Vagina (tissue), 2 donors: ENCODE data around the gene PTPRN2. TPM values are rescaled to one million over a fixed set of nuclear protein-coding genes. Genes with fewer than 3 reads are reported as not detected.

Experiments
- DNase-seq, 2 donors: peaks; one replicate each; pipeline ENCODE4 v3.0.0-alpha.2; 2017; ENCODE audit errors: extremely low spot score in 2 of 2
- H3K27ac ChIP-seq: fragments of 200-600 bp; sonication (generic); one replicate; pipeline ENCODE4 v1.5.1; 2019
- H3K27me3 ChIP-seq: fragments of 200-600 bp; sonication (generic); one replicate; pipeline ENCODE4 v1.5.1; 2019
- H3K36me3 ChIP-seq, 2 donors: fragments of 200-600 bp; sonication (generic); one replicate each; pipeline ENCODE4 v1.5.1; 2017 to 2019
- H3K4me1 ChIP-seq: fragments of 200-600 bp; sonication (generic); one replicate; pipeline ENCODE4 v1.5.1; 2019
- H3K4me3 ChIP-seq, 2 donors: fragments of 200-600 bp; sonication (generic); 1 replicate in 1 of 2; 2 replicates in 1 of 2; pipeline ENCODE4 v1.5.1; 2016 to 2019
- H3K9me3 ChIP-seq: fragments of 200-600 bp; sonication (generic); one replicate; pipeline ENCODE4 v1.5.1; 2019
- CTCF ChIP-seq, 3 experiments: fragments of 450-650 bp in 2 of 3; fragments of 200-600 bp in 1 of 3; sonication (generic) in 1 of 3; IDR thresholded peaks; one replicate each; pipeline ENCODE4 v1.5.1; 2017 to 2019; ENCODE audit warnings: antibody characterized with exemption in 3 of 3, mild to moderate bottlenecking in 2 of 3, moderate library complexity in 2 of 3
- POLR2A ChIP-seq, 2 donors: fragments of 450-650 bp; IDR thresholded peaks; one replicate each; pipeline ENCODE4 v1.6.1; 2017; ENCODE audit warnings: antibody characterized with exemption in 2 of 2, mild to moderate bottlenecking in 2 of 2, moderate library complexity in 2 of 2
- POLR2AphosphoS5 ChIP-seq, 2 donors: sonication (generic); formaldehyde crosslinking; IDR thresholded peaks; one replicate each; pipeline ENCODE4 v1.9.0; 2017; ENCODE audit warnings: antibody characterized with exemption in 2 of 2, mild to moderate bottlenecking in 2 of 2, low read depth in 1 of 2; ENCODE audit not compliant: insufficient read depth in 1 of 2
- intact Hi-C: fragments of 100-400 bp; cut with DNase I; formaldehyde crosslinking; loops from one replicate; pipeline ENCODE4 v1.15.1; 2023
- total RNA-seq: library from RNA; depleted of rRNA; stranded (reverse); fragments of >200 nt; gene quantifications from one replicate; pipeline ENCODE4 v1.2.3, GENCODE V29; 2016

Gene PTPRN2
- total RNA-seq, 1 donor from 2014 or later = 7.4 TPM

- Histone ChIP-seq H3K36me3 (no peaks in the 10 kb centered on the region), H3K9me3 (no peaks in the 10 kb centered on the region), H3K27me3 (no peaks in the 10 kb centered on the region), H3K27ac (no peak overlapping the region), H3K4me3 (no peak overlapping the region), H3K4me1 (no peaks in the 10 kb centered on the region)
- intact Hi-C loops = no loop called here
- TF ChIP-seq POLR2AphosphoS5 (IDR thresholded peaks at IDR 0.05; ENCODE audit: insufficient read depth in 1 of 2, low read depth in 1 of 2) = no peak
- no peak for TF ChIP-seq CTCF (IDR thresholded peaks at IDR 0.05)
- no peak for TF ChIP-seq POLR2A (IDR thresholded peaks at IDR 0.05)
- DNase-seq = no peak
These were observed 580.6 kb downstream of the PTPRN2 start for GRCh38 chr7:158006841-158007696.

GRCh38 chr7:158005531-158005930 is 582.1 kb downstream of the PTPRN2 start:
- no peaks in the 10 kb centered on the region for H3K4me1 ChIP-seq
- no peaks in the 10 kb centered on the region for H3K27me3 ChIP-seq
- intact Hi-C loops = no loop called here
- no peaks in the 10 kb centered on the region for H3K36me3 ChIP-seq
- DNase-seq = no peak
- no peak for TF ChIP-seq POLR2A (IDR thresholded peaks at IDR 0.05)
- no peak for TF ChIP-seq POLR2AphosphoS5 (IDR thresholded peaks at IDR 0.05; ENCODE audit: insufficient read depth in 1 of 2, low read depth in 1 of 2)
- TF ChIP-seq CTCF (IDR thresholded peaks at IDR 0.05) = no peak
- H3K4me3 ChIP-seq = no peak overlapping the region
- H3K27ac ChIP-seq = no peak overlapping the region
- H3K9me3 ChIP-seq = no peaks in the 10 kb centered on the region

GRCh38 chr7:158004123-158004490 is 583.5 kb downstream of the PTPRN2 start:
- Histone ChIP-seq H3K4me1 (no peaks in the 10 kb centered on the region), H3K9me3 (no peaks in the 10 kb centered on the region), H3K27me3 (no peaks in the 10 kb centered on the region), H3K4me3 (no peak overlapping the region), H3K36me3 (no peaks in the 10 kb centered on the region), H3K27ac (no peak overlapping the region)
- no peak for TF ChIP-seq POLR2AphosphoS5 (IDR thresholded peaks at IDR 0.05; ENCODE audit: insufficient read depth in 1 of 2, low read depth in 1 of 2)
- no peak for TF ChIP-seq POLR2A (IDR thresholded peaks at IDR 0.05)
- no peak for TF ChIP-seq CTCF (IDR thresholded peaks at IDR 0.05)
- intact Hi-C loops = no loop called here
- no peak for DNase-seq

GRCh38 chr7:158003441-158004122 is 584.0 kb downstream of the PTPRN2 start:
- Histone ChIP-seq H3K4me3 (no peak overlapping the region), H3K4me1 (no peaks in the 10 kb centered on the region), H3K36me3 (no peaks in the 10 kb centered on the region), H3K27ac (no peak overlapping the region), H3K27me3 (no peaks in the 10 kb centered on the region), H3K9me3 (no peaks in the 10 kb centered on the region)
- intact Hi-C loops = no loop called here
- no peak for TF ChIP-seq POLR2A (IDR thresholded peaks at IDR 0.05)
- TF ChIP-seq POLR2AphosphoS5 (IDR thresholded peaks at IDR 0.05; ENCODE audit: insufficient read depth in 1 of 2, low read depth in 1 of 2) = no peak
- no peak for TF ChIP-seq CTCF (IDR thresholded peaks at IDR 0.05)
- no peak for DNase-seq
